ES-I3 (cell line): ENCODE data around the gene BPIFA3.

Experiments
- H3K36me3 ChIP-seq: 2 replicates; pipeline ENCODE4 v1.6.1; 2013; ENCODE audit warnings: mild to moderate bottlenecking, low read length, control low read depth, moderate library complexity; ENCODE audit not compliant: insufficient read depth
- H3K4me1 ChIP-seq: 2 replicates; pipeline ENCODE4 v1.6.1; 2013; ENCODE audit warnings: mild to moderate bottlenecking, control low read depth, low read length; ENCODE audit not compliant: insufficient read depth
- H3K9ac ChIP-seq: 2 replicates; pipeline ENCODE4 v1.6.1; 2013; ENCODE audit warnings: low read depth, mild to moderate bottlenecking, low read length, moderate library complexity
- H3K9me3 ChIP-seq: 2 replicates; pipeline ENCODE4 v1.6.1; 2013; ENCODE audit warnings: mild to moderate bottlenecking, low read length, moderate library complexity; ENCODE audit not compliant: control insufficient read depth, insufficient read depth

Gene BPIFA3

DNA sequence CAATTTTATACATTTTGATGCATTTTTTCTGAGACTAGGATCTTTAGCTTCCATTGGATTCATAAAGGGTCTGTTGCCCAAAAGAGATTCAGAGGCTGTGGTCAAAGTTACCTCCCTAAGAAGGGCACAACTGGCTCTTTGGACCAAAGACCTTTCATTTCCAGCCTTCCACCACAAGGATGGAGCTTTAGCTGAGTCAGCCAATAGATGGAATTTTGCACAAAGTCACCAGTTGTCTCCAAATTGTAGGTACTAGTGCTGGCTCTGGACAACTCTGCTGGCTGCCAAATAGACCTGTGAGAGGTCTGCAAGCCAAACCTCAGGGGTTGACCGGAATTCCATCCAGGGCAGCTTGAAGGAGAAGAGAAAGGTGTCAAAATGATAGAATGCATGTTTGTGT lies 19.2 kb downstream of the BPIFA3 start:
- no peak overlapping the region for H3K9ac ChIP-seq
- H3K9me3 ChIP-seq = no peaks in the 10 kb centered on the region
- no peaks in the 10 kb centered on the region for H3K36me3 ChIP-seq
- H3K4me1 ChIP-seq = no peaks in the 10 kb centered on the region

DNA sequence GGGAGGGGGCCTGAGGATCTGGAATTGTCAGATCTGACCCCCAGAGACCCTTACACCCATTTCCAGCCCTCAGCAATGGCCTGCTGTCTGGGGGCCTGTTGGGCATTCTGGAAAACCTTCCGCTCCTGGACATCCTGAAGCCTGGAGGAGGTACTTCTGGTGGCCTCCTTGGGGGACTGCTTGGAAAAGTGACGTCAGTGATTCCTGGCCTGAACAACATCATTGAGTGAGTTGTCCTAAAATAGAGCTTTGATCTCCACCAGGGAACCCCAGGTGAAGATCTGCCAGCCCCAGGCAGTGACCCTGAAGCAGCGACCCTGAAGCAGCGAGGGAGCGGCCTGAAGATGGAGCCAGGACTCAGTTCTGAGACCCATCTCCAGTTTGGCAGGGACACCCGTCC lies 20.8 kb downstream of the BPIFA3 start:
- Histone ChIP-seq H3K4me1 (no peaks in the 10 kb centered on the region), H3K36me3 (no peaks in the 10 kb centered on the region), H3K9me3 (no peaks in the 10 kb centered on the region), H3K9ac (no peak overlapping the region)

DNA sequence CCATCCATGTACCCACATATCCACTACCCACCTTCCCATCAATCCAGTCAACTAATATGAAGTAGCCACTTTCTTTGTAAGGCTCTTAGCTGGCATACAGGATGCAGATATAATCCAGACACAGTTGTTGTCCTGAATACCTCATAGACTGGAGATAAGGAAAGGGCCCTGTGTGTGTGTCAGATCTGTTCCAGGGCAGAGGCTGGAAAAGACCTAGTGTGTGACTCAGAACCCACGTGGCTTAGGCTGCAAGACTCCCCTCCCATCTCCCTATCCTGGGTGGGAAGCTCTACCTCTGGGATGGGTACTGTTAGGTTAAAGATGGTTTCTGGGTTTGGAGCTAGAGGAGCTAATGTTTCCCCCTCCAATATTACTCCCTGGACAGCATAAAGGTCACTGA lies 22.3 kb downstream of the BPIFA3 start:
- Histone ChIP-seq H3K9me3 (no peaks in the 10 kb centered on the region), H3K36me3 (no peaks in the 10 kb centered on the region), H3K4me1 (no peaks in the 10 kb centered on the region), H3K9ac (no peak overlapping the region)

DNA sequence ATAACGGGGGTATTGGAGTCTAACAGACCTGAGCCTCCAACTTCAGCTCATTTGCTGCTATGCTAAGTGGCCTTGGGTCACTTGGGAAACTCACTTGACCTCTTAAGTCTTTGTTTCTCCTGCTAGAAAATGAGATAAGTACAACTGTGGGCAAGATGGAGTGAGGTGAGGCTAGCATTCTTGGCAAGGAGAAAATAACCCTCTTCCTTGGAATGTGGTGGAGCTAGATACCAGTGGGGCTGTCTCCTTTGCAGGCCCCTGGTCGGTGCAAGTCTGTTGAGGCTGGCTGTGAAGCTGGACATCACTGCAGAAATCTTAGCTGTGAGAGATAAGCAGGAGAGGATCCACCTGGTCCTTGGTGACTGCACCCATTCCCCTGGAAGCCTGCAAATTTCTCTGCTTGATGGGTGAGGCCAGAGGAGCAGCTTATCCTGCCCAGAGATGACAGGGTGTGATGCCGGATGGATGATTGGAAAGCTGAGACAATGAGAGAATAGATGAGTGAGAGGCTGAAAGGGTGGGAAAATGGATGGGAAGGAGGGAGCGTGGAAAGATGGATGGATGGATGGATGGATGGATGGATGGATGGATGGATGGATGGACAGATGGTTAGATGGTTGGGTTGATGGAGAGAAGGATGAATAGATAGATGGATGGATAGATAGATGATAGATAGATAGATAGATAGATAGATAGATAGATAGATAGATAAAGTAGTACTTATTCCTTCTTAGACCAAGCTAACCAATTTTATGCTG lies 23.0 kb downstream of the BPIFA3 start:
- Histone ChIP-seq H3K9me3 (no peaks in the 10 kb centered on the region), H3K9ac (no peak overlapping the region), H3K36me3 (no peaks in the 10 kb centered on the region), H3K4me1 (no peaks in the 10 kb centered on the region)

DNA sequence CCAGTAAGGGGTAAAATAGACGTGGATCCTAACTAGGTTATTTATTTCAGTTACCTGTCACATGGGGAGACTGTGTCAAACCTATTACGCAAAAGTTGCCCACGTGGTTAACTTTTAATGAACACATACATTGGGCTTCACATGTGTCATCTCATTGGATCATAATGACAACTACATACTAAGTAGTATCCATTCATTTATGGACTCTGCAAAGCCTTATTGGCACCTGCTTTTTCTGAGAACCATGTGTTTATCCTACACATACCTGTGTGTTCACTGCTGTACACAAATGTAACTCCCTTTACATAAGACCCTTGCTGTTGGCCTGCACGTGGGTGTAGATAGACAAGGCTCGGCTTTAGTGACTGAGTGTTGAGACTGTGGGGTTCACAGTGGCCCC lies 23.8 kb downstream of the BPIFA3 start:
- no peak overlapping the region for H3K9ac ChIP-seq
- H3K4me1 ChIP-seq = no peaks in the 10 kb centered on the region
- no peaks in the 10 kb centered on the region for H3K36me3 ChIP-seq
- no peaks in the 10 kb centered on the region for H3K9me3 ChIP-seq

DNA sequence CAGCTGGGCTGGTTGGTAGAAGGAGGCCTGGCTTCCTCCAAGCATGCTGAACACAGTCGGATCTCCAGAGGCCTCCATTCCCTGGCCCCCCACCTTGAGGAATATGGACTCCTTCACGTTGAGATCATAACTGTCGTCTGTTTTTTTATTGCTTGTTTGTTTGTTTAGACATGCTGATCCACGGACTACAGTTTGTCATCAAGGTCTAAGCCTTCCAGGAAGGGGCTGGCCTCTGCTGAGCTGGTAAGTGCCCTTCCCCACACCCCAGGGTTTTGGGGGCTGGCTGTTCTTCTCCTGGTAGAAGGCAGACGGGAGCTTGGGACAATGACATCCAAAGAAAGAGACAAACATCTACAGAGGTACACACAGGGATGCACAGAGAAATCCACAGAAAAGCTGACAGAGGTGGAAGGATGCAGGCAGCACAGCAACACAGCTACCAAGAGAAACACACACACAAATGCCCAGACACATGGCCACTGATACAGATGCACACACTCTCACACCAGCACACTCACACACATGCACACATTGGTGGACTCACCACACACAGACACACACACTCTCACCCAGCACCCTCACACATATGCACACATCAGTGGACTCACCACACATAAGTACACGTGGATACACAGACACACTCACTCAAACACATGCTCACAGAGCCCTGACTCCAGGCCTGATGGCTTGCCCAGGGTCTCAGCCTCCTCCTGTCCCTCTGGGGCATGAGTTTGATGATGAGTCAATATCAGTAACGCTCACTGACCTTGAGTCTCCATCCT lies 25.4 kb downstream of the BPIFA3 start:
- no peaks in the 10 kb centered on the region for H3K4me1 ChIP-seq
- no peak overlapping the region for H3K9ac ChIP-seq
- H3K9me3 ChIP-seq = no peaks in the 10 kb centered on the region
- H3K36me3 ChIP-seq = no peaks in the 10 kb centered on the region

DNA sequence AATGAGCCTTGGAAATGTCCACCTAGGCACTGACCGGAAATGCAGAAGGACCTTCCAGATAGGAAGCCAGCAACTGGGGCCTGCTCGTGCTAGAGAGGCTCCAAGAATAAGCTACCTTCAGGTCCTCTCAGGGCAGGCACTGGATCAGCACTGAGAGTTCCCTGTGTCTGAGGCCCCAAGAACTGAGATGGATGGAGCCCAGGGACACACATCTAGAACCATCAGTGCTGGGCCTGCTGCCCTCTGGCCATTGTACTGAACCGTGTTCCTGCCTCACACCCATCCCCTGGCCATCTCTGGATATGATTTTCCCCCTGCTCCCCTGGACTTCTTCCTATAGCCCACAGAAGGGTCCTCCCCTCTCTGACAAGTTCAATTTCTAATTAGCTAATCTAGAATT lies 28.9 kb downstream of the BPIFA3 start:
- no peaks in the 10 kb centered on the region for H3K36me3 ChIP-seq
- H3K4me1 ChIP-seq = no peaks in the 10 kb centered on the region
- H3K9me3 ChIP-seq = no peaks in the 10 kb centered on the region
- no peak overlapping the region for H3K9ac ChIP-seq

DNA sequence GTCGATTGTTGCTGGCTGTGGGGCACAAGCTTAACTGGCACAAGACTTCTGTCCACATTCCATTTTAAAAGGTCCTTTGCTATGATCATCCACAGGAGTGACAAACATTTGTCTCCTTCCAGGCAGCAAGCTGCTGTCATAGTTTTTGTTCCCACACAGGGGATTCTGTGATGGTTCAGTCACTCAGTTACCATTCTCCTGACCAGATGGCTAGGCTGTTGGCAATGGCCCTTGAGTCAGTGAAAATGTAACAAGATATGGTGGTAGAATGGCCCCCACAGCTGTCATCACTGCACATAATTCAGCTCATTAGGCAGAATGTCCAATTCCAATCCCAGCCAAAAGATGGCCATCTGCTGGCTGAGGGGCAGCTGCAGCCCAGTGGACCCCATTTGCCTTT lies 32.3 kb downstream of the BPIFA3 start:
- Histone ChIP-seq H3K9me3 (no peaks in the 10 kb centered on the region), H3K4me1 (no peaks in the 10 kb centered on the region), H3K9ac (no peak overlapping the region), H3K36me3 (no peaks in the 10 kb centered on the region)

DNA sequence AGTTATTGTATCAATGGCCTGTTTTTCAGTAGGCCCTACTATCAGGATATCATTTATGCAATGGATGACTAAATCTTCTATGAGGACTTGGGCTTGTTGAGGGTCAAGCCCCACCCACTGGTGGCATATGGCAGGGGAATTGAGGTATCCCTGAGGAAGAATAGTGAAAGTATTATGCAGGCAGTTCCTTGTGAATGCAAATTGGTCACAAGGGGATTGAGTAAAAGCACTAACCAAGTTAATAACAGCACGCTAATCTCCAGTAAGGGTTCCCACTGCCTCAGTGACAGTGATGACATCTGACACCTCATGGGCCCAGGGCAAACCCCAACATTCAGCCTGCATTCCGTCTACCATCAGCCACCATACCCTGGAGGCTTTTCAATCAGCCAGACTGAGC lies 33.5 kb downstream of the BPIFA3 start:
- no peak overlapping the region for H3K9ac ChIP-seq
- no peaks in the 10 kb centered on the region for H3K9me3 ChIP-seq
- no peaks in the 10 kb centered on the region for H3K36me3 ChIP-seq
- no peaks in the 10 kb centered on the region for H3K4me1 ChIP-seq

DNA sequence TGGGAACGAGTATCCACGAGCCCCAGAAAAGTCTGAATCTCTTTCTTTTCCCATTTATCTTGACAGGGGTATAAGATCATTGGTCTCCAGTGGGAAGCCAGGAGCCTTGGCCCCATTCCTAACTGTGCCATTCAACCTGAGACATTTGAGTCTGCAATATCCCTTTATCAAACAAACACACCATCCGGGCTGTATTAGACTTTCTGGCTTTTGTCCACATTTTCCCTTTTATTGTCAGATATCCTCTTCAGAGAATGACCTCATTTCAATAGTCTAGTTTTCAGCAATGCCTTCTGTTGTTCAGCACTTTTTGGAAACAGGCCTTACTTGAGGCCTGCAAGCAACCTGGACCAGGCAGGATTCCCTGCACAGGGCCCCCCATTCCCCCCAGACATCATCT lies 34.3 kb downstream of the BPIFA3 start:
- Histone ChIP-seq H3K9ac (no peak overlapping the region), H3K36me3 (no peaks in the 10 kb centered on the region), H3K4me1 (no peaks in the 10 kb centered on the region), H3K9me3 (no peaks in the 10 kb centered on the region)

DNA sequence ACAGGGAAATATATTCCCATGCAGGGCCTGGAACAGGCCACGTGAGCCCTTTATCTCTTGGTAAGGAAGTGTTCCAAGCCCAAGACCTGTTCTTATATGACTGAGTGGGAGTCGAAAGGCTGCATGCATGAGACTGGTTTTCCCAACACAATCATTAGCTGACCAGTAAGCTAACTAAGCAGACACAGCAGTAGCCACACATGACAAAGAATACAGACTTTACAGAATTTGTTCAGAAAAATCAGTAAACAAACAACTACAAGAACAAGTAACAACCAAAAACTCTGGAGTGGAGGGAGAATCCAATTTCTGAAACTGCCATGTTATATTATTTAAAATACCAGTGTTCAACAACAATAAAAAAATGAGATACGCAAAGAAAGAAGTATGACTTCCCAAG lies 35.3 kb downstream of the BPIFA3 start:
- H3K4me1 ChIP-seq = no peaks in the 10 kb centered on the region
- no peaks in the 10 kb centered on the region for H3K36me3 ChIP-seq
- H3K9ac ChIP-seq = no peak overlapping the region
- H3K9me3 ChIP-seq = no peaks in the 10 kb centered on the region

DNA sequence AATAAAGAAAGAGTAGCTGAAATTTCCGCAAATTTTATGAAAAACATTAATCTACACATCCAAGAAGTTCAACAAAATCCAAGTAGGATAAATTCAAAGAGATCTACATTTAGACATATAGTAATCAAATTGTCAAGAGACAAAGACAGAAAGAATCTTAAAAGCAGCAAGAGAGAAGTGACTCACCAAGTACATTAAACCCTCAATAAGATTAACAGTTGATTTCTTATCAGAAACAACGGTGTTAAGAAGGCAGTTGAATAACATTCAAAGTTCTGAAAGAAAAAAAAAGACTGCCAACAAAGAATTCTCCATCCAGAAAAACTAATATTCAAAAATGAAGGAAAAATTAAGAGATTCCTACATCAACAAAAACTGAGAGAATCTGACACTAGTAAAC lies 37.9 kb downstream of the BPIFA3 start:
- no peaks in the 10 kb centered on the region for H3K36me3 ChIP-seq
- H3K9ac ChIP-seq = no peak overlapping the region
- H3K4me1 ChIP-seq = no peaks in the 10 kb centered on the region
- no peaks in the 10 kb centered on the region for H3K9me3 ChIP-seq

DNA sequence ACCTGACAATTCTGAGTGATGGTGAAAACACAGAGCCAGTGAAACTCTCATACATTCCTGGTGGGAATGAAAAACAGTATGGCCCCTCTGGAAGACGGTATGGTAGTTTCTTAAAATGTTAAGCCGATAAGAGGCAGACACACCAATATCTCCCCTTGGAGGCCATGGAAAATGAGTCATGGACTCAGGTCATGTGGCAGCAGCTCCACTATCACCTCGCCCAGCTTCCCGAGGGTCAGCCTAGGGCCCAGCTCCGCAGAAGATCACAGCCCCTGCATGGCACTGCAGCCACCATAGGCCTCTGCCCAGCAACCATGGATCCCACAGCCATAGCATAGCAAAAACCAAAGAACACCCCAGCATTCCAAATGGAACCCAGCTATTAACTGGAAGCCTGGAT lies 40.1 kb downstream of the BPIFA3 start:
- Histone ChIP-seq H3K36me3 (no peaks in the 10 kb centered on the region), H3K9ac (no peak overlapping the region), H3K9me3 (no peaks in the 10 kb centered on the region), H3K4me1 (no peaks in the 10 kb centered on the region)

DNA sequence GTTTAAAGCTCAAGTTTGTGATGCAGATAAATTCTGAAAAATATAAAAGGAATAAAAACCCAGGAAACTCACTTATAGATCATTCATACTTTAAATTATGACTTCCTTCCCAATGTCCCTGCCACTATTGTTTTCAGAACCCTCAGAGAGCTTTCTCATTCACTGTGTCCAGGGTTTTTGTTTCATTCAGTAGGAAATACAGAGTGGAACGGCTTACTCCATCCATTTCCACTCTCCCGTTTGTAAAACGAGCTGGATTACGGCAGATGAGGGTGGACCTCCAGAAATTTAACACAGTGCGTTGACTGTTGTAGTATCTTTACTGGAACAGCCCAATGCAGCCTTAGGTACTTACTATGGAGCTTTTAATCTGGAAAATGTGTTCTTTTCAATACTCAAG lies 42.2 kb downstream of the BPIFA3 start:
- no peak overlapping the region for H3K9ac ChIP-seq
- no peaks in the 10 kb centered on the region for H3K36me3 ChIP-seq
- H3K9me3 ChIP-seq = no peaks in the 10 kb centered on the region
- H3K4me1 ChIP-seq = no peaks in the 10 kb centered on the region

DNA sequence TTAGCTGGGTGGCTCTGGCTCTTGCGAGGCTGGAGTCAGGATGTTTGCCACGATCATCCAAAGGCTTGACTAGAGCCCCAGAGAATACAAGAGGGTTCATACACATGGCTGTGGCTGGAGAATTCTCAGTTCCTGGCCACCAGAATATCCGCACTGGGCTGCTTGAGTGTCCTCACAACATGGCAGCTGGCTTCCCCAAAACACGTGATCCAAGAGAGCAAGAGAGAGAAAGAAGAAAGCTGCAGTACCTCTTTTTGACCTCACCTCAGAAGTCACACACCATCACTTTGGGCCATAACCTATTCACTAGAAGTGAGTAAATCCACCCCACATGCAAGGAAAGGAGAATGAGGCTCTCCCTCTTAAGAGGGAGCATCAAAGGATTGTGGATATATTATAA lies 44.3 kb downstream of the BPIFA3 start:
- no peak overlapping the region for H3K9ac ChIP-seq
- H3K4me1 ChIP-seq = no peaks in the 10 kb centered on the region
- no peaks in the 10 kb centered on the region for H3K36me3 ChIP-seq
- H3K9me3 ChIP-seq = no peaks in the 10 kb centered on the region
